Cerebellar nuclear complex (tissue), 1 donor: ENCODE results near the gene SLC13A3.

Source experiments
- DNase-seq, 2 experiments: peaks; one replicate each; lab custom pipeline; 2025; lab: John Stamatoyannopoulos, UW

The SLC13A3 gene, protein sequence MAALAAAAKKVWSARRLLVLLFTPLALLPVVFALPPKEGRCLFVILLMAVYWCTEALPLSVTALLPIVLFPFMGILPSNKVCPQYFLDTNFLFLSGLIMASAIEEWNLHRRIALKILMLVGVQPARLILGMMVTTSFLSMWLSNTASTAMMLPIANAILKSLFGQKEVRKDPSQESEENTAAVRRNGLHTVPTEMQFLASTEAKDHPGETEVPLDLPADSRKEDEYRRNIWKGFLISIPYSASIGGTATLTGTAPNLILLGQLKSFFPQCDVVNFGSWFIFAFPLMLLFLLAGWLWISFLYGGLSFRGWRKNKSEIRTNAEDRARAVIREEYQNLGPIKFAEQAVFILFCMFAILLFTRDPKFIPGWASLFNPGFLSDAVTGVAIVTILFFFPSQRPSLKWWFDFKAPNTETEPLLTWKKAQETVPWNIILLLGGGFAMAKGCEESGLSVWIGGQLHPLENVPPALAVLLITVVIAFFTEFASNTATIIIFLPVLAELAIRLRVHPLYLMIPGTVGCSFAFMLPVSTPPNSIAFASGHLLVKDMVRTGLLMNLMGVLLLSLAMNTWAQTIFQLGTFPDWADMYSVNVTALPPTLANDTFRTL

DNA sequence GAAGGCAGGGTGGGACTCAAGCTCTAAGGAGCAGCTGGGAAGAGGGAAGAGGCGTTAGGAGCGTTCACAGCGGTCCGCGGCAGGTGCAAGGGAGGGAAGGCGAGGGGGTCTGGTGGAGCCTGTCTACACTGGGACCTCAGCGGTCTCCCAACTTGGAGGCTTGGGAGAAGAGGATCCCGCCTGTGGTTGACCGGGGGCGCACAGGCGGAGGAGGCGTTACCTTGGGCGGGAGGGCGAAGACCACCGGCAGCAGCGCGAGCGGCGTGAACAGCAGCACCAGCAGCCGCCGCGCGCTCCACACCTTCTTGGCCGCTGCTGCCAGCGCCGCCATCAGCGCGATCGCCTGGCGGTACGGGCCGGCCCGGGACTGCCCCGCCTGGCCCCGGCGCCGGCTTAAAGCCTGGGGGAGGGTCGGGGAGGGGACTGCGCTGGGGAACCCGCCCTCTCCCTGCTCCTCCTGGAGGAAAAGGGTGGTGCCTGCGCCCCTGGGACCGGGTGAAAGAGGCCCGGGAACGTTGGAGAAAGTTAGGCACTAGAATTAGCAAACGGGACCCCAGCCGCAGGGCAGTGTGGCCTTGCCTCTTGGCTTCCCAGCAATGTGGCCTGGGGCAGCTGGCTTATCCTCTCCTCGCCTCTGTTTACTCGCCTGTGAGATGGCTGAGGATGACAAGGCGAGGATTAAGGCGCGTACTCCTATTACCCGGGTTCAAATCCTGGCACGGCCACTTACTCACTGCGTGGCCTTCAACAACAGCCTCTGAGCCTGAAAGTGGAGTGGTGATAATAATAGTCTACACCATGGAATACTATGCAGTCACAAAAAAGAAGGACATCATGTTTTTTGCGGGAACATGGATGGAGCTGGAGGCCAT lies at the start of gene SLC13A3:
TSS of gene SLC13A3 (minus strand) at position 369 of the 872 bp plus-strand sequence. CDS start at position 331, 38 bp downstream.
- DNase-seq: no peak

DNA sequence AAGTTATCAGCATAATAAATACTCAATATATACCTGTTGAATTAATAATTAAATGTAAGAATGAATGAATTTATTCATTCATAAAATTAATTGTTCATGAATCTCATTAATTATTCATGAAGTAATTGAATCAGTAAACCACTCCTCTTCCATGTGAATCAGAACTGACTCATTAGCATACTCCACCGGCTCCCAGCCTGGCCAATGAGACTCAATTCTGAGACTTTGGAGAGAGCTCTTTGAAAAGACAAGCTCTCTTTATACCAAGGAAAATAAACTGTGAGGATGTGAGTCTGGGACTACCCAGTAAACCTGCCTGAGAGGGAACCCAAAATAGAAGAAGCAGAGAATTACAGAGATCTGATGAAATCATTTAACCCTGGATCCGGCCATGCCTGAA lies 49.8 kb upstream of the SLC13A3 start:
- no peak for DNase-seq

DNA sequence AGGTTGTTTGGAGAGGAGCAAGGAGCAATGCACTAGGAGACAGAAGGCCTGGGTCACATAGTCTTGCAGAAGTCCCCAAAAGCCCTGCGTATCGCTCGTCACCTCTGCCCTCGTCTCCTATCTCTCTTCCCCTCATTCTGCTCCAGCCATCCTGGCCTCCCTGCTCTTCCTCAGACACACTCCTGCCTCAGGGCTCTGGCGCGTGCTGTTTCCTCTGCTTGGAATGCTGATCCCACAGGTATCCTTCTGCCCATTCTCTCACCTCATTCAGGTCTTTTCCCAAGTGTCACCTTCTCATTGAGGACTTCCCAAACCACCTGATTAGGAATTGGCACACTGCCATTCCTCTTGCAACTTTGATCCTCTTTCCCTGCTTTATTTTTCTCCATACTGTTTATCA lies 49.2 kb upstream of the SLC13A3 start:
- DNase-seq: no peak

DNA sequence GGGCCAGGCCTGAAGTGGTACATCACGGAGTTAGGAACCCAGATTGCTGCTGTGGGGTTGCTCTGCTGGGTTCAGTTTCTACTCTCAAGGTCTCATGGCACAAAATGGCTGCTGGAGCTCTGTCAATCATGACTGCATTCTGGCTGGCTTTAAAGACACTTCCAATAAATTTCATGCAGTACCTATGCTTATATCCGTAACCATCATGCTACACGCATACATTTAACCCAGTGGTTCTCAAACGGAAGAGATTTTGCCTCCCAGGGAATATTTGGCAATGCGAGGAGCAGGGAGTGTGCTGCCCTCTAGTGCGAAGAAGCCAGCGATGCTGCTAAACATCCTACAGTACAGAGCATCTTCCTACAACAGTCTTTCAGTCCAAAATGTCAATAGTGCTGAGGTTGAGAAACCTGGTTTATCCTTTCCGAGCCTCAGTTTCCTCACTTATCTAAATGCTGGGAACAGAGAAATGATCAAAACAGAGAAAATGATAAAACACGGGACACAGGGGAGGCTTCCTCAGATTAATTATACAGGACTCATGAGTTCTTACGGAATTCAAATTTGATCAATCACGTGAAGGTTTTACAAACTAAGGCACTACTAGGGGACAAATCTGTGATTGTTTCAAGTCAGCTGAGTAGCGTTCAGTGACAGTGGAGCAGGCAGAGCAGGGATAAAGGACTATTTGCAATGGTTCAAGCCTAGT lies 48.5 kb upstream of the SLC13A3 start:
- DNase-seq: no peak

DNA sequence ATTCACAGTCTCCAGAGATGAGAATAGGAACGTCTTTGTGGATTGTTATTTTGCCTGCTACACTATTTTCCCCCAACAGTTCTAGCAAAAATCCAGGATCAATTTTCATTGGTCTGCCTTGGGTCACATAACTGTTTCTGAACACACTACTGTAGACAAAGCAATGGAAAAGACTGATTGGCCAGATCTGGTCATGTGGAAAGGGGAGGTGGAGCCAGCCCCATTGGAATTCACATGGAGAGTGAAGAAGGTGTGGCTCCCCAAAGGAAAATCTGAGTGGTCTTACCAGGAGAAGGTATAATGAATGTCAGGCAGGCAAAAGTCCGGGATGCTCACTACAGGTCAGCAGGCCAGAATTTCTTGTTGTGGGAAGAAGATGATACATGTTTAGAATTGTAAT lies 47.5 kb upstream of the SLC13A3 start:
- DNase-seq: no peak

GRCh38 chr20:46696791-46697279 lies 45.6 kb upstream of the SLC13A3 start:
- DNase-seq: no peak

DNA sequence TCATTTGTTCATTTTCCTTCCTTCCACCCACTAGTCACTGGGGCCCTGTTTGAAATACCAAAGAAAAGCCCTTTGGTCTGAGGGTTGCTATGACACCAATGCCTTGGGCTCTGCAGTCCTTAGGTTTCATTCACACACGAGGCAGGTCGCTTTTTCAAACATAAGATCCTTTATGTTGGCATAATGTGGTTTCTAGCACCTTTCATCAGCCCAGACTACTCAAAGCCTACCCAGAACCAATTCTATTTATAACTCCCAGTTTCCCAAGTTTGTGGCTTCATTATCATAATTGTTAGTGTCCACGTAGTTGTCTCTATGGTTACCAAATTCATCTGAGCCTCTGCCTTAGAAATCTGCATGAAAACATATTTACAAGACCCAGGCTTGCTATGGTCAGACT lies 44.6 kb upstream of the SLC13A3 start:
- no peak for DNase-seq

DNA sequence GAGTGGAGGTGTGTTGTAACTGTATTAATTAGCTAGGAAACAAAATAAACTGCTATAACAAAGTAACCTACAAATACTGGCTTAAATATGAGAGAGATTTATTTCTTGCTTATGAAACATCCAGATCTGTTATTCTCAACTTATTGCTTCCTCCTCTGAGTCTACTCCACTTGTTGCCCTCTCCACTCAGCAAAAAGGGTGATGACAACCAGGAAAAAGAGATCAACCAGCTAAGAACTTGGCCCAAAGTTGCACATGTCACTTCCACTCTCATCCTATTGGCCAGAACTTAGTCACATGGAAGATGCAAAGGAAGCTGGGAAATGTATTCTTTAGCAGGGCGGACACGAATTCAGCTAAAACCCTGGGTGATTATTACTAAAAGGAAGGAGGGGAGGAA lies 43.2 kb upstream of the SLC13A3 start:
- DNase-seq: no peak

DNA sequence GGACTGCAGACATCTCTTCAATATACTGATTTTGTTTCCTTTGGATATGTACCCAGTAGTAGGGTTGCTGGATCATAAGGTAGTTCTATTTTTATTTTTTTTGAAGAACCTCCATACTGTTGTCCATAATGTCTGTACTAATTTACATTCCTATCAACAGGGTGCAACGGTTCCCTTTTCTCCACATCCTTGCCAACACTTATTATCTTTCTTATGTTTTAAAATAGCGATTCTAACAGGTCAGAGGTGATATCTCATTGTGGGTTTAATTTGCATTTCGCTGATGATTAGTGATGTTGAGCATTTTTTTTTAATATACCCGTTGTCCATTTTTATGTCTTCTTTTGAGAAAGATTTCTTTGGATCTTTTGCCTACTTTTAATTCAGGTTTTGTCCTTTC lies 39.9 kb upstream of the SLC13A3 start:
- no peak for DNase-seq

DNA sequence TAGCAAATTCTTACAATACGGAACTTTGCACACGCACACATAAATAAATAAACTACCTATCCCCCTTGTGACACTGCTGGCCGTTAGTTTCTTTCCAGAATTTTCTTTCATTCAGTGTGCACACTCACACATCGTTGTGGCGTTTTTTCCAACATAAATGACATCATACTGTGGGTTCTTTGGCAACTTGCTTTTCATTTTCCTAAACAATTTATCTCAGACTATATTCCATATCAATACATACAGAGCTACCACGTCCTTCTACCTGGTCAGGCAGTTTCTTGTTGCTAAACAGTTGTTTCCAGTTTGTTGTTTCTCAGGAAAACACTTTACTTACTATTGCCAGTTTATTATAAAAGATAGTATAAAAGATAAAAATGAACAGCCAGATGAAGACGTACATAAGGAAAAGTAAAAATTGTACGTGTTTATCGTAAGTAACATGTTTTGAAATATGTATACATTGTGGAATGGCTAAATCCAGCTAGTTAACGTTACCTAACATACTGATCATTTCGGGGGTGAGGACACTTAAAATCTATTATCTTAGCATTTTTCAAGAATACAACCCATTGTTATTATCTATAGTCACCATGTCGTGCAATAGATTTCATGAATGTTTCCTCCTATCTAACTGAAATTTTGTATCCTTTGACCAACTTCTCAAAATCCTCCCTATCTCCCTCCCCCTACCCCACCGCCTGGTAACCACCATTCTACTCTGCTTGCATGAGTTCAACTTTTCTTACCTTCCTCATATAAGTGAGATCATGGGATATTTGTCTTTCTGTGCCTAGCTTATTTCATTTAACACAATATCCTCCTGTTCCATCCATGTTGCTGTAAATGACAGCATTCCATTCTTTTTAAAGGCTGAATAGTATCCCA lies 39.2 kb upstream of the SLC13A3 start:
- DNase-seq: no peak

GRCh38 chr20:46689754-46690085 lies 38.5 kb upstream of the SLC13A3 start:
- no peak for DNase-seq

DNA sequence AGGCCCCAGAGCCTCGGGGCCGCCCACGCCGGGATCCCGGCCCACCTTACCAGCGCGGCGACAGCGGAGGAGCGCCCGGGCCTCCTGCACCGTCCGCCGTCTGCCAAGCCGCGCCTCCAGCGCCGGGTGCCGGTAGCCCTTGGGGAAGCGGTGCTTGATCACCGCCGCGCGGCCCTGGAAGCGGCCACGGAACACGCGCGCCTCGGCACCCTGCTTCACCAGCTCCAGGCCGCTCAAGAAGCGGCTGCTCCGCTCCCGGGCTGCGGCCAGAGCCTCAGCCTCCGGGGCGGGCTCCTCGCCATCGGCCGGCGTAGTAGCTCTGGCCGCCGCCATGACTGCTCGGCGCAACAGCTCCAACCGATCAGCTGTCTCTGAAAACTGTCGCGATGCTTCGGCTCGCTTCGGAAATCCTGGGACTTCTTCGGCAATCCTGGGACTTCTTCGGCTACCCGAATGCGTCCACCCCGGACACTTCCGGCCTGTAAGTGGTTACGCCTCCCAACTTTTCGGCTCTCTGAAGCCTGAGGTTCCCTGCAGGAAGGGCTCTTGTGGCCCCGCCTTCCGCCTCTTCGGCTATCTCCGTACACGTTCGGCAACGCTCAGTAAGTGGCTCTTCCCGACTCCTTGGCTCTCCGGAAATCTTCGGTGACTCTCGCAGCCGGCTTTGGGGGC lies 38.0 kb upstream of the SLC13A3 start, which contains the start of gene TP53RK:
TSS of gene TP53RK (minus strand) at position 363 of the 672 bp plus-strand sequence. CDS start at position 333, 30 bp downstream.
- peak; percentile 52 to 74 for DNase-seq

GRCh38 chr20:46688151-46689081 lies 37.2 kb upstream of the SLC13A3 start:
- no peak for DNase-seq

DNA sequence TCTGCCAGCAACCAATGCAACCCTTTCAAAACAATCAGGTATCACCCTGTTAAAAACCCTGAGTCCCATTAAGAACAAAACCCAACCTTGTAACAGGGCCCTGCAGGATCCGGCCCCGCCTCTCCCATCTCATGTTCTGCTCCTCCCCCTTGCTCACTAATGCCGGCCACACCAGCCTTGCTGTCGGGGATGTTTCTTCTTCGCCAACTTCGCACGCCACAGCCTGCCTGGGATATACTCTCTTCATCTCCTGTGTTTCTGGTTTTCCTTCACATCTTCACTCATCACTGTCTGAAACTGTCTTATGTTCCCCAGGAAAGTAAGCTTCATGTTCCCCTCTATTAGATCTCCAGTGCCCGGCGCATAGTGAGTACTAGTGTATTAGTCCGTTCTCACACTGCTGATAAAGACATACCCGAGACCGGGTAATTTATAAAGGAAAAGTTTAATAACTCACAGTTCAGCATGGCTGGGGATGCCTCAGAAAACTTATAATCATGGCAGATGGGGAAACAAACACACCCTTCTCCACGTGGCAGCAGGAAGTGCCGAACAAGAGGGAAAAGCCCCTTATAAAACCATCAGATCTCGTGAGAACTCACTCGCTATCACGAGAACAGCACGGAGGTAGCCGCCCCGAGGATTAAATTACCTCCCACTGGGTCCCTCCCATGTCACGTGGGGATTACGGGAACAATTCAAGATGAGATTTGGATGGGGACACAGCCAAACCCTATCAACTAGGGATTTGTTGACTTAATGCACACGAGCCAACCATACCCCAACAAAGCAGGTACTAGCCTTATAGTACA lies 32.9 kb upstream of the SLC13A3 start:
- DNase-seq: no peak

DNA sequence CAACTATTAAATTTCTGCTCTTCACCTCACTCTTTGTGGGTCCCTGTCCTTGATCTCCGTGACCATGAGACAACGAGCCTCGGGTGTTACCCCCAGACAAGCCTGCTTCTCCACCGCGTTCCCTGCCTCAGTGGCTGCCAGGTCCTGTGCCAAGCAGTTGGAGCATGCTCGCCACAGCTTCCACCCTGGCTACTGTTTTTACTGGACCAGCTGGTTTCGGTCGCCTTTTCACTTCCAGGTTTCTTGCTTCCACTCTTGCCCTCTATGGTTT lies 32.3 kb upstream of the SLC13A3 start:
- no peak for DNase-seq

DNA sequence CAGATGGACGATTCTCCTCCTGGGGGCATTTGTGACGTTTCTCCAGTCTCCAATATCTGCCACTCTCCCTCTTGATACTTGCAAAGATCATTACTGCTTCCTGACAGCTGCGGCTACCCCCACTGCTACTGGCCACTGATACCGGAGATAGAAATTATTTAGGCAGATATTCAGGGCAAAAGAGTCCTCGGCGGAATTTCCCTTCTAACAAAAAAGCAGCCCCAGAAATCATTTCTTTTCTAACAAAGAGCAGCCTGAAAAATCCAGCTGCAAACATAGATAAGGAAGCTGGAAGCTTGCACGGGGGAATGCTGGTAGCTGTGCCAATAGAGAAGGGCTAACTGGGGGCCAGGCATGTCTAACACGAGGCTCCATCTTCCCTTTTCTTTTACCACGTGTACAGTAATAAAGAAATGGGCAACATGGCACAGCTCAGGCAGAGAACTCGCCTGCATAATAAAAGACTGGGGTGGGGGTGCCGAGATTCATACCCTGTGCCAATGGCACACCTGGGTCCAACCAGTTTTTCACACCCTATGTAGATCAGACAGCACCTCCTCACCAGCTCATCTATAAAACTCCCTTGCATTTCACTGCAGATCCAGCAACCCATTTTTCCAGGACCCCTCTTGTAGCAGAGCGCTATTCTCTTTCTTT lies 31.9 kb upstream of the SLC13A3 start:
- DNase-seq: no peak

DNA sequence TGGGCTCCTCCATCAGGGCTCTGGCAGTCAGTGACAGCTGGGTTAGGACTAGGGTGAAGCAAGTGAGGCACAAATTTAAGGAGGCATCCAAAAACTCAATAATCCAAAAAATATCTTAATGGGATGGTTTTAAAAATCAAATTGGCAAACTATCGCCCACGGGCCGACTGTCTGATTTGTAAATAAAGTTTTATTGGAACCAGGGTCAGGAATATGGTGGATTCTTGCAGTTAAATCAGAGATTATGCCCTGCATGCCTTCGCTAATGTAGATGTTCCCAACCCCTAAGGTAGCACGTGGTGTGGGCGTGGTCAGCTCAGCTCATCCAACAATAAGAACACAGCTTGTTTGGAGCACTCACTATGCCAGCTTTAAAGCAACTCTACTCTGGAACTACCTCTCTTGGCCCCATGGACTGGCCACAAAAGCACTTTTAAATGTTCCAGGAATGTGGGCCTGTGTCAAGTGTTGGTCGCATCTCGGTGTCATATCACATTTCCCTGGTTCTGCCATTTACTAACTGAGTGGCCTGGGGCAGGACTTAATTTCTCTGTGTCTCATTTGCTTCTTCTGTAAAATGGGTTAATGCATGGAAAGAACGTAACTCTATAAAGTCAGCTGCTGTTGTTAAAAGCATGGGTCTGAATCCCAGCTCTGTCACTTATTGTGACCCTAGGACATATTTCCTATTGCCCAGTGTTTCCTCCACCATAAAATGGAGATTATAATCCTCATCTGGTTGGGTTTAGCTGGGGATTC lies 31.0 kb upstream of the SLC13A3 start:
- DNase-seq: no peak
